ENCODE data around the gene APLP2. TPM values are rescaled to one million over a fixed set of nuclear protein-coding genes. Genes with fewer than 3 reads are reported as not detected.

Gene APLP2
- total RNA-seq, 2 experiments from 2014 or later: 25.5 to 29.8 TPM

- intact Hi-C loops (cut with micrococcal nuclease): no loop called here
- DNase-seq: no peak
- no peak overlapping the region for H3K4me3 Mint-ChIP-seq
- H3K4me1 Mint-ChIP-seq (ENCODE audit: low read depth): no peaks in the 10 kb centered on the region
- CTCF ChIA-PET: interaction anchor here (0.6 kb wide), 1 partner anchor 85 kb away, joined by 3 read pairs; no protein-coding TSS in a partner anchor
- H3K27me3 Mint-ChIP-seq: no peaks in the 10 kb centered on the region
- H3K27ac Mint-ChIP-seq: no peak overlapping the region
- no peak for TF ChIP-seq CTCF (IDR thresholded peaks at IDR 0.05)
- no peaks in the 10 kb centered on the region for H3K9me3 Mint-ChIP-seq
- POLR2A ChIA-PET: no interaction called here
- H3K36me3 Mint-ChIP-seq (ENCODE audit: low read depth): no peaks in the 10 kb centered on the region
- ATAC-seq: no peak
Observed at GRCh38 chr11:130181295-130182272, 111.9 kb downstream of the APLP2 start.

- ChIA-PET POLR2A (no interaction called here), CTCF (interaction anchor here (0.6 kb wide), 1 partner anchor 352 kb away, joined by 3 read pairs; no protein-coding TSS in a partner anchor)
- no peak for DNase-seq
- Mint-ChIP-seq H3K36me3 (ENCODE audit: low read depth) (no peaks in the 10 kb centered on the region), H3K4me3 (no peak overlapping the region), H3K27ac (no peak overlapping the region), H3K27me3 (no peaks in the 10 kb centered on the region), H3K4me1 (ENCODE audit: low read depth) (no peaks in the 10 kb centered on the region), H3K9me3 (no peaks in the 10 kb centered on the region)
- no peak for ATAC-seq
- intact Hi-C loops (cut with micrococcal nuclease): no loop called here
- TF ChIP-seq CTCF (IDR thresholded peaks at IDR 0.05): no peak
Observed at GRCh38 chr11:130183878-130184610, 114.3 kb downstream of the APLP2 start.

GRCh38 chr11:130187096-130187495 is 117.4 kb downstream of the APLP2 start:
- Mint-ChIP-seq H3K4me1 (ENCODE audit: low read depth) (no peaks in the 10 kb centered on the region), H3K4me3 (no peak overlapping the region), H3K27me3 (no peaks in the 10 kb centered on the region), H3K9me3 (no peaks in the 10 kb centered on the region), H3K27ac (no peak overlapping the region), H3K36me3 (ENCODE audit: low read depth) (no peaks in the 10 kb centered on the region)
- no peak for DNase-seq
- CTCF ChIA-PET: interaction anchor here (2.4 kb wide), 1 partner anchor 26 kb away, joined by 7 read pairs; no protein-coding TSS in a partner anchor
- POLR2A ChIA-PET: no interaction called here
- intact Hi-C loops (cut with micrococcal nuclease): no loop called here
- ATAC-seq: no peak
- no peak for TF ChIP-seq CTCF (IDR thresholded peaks at IDR 0.05)

GRCh38 chr11:130188047-130188446 is 118.4 kb downstream of the APLP2 start:
- no peak for TF ChIP-seq CTCF (IDR thresholded peaks at IDR 0.05)
- no peaks in the 10 kb centered on the region for H3K27me3 Mint-ChIP-seq
- intact Hi-C loops (cut with micrococcal nuclease): no loop called here
- H3K4me3 Mint-ChIP-seq: no peak overlapping the region
- no peaks in the 10 kb centered on the region for H3K4me1 Mint-ChIP-seq (ENCODE audit: low read depth)
- H3K27ac Mint-ChIP-seq: no peak overlapping the region
- DNase-seq (no peak), ATAC-seq (no peak)
- ChIA-PET CTCF (no interaction called here), POLR2A (no interaction called here)
- H3K9me3 Mint-ChIP-seq: no peaks in the 10 kb centered on the region
- no peaks in the 10 kb centered on the region for H3K36me3 Mint-ChIP-seq (ENCODE audit: low read depth)

Data from activated CD8-positive, alpha-beta T cell treated with anti-CD3 and anti-CD28 coated beads for 36 hours (primary cell).